OCI-LY1 (cell line): ENCODE results near the gene C19orf44.
"Not testable (repeated sequence)": the region's sequence is repeated elsewhere in the genome, so short reads cannot be mapped to it uniquely, and the experiment has no call there.

Source experiments
- EZH2 ChIP-seq: fragments of 200-600 bp; sonication (generic), shearing (Covaris generic); IDR thresholded peaks from 2 replicates; pipeline ENCODE4 v1.8.0; 2017; ENCODE audit warnings: borderline replicate concordance, mixed run types, mild to moderate bottlenecking, antibody characterized with exemption, low read length, moderate library complexity, mixed read lengths
- TF ChIP-seq, protein P1 (sequence below): fragments of 200-600 bp; sonication (generic), shearing (Covaris generic); IDR thresholded peaks from 2 replicates; pipeline ENCODE4 v1.5.1; 2017; ENCODE audit warnings: mild to moderate bottlenecking, antibody characterized with exemption, low read length, moderate library complexity, mixed read lengths

DNA sequence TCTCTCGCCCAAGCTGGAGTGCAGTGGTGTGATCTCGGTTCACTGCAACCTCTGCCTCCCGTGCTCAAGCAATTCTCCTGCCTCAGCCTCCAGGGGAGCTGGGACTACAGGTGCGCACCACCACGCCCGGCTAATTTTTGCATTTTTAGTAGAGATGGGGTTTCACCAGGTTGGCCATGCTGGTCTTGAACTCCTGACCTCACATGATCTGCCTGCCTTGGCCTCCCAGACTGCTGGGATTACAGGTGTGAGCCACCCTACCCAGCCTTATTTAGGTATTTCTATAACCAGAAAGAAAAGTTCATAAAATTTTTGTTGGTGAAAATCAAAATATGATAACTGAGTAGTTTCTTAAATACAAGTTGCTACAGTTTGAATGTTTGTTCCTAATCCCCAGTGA, 47.5 kb downstream of the C19orf44 start:
- TF ChIP-seq, protein P1, sequence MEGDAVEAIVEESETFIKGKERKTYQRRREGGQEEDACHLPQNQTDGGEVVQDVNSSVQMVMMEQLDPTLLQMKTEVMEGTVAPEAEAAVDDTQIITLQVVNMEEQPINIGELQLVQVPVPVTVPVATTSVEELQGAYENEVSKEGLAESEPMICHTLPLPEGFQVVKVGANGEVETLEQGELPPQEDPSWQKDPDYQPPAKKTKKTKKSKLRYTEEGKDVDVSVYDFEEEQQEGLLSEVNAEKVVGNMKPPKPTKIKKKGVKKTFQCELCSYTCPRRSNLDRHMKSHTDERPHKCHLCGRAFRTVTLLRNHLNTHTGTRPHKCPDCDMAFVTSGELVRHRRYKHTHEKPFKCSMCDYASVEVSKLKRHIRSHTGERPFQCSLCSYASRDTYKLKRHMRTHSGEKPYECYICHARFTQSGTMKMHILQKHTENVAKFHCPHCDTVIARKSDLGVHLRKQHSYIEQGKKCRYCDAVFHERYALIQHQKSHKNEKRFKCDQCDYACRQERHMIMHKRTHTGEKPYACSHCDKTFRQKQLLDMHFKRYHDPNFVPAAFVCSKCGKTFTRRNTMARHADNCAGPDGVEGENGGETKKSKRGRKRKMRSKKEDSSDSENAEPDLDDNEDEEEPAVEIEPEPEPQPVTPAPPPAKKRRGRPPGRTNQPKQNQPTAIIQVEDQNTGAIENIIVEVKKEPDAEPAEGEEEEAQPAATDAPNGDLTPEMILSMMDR: not testable (repeated sequence)
- not testable (repeated sequence) for TF ChIP-seq EZH2
